Pancreas (tissue), 10 donors: ENCODE results near the gene PDE3B. TPM values are rescaled to one million over a fixed set of nuclear protein-coding genes. Genes with fewer than 3 reads are reported as not detected.
A peak's percentile ranks its signal among the peaks of the same experiment; 100 is the strongest.
"Not testable (repeated sequence)": the region's sequence is repeated elsewhere in the genome, so short reads cannot be mapped to it uniquely, and the experiment has no call there.

Source experiments
- ATAC-seq, 4 donors: fragments of 200-7000 bp; cut with Tn5 transposase; one replicate each; pipeline versions ENCODE4 v1.8.0 to v1.9.1; 2020; ENCODE audit warnings: mild to moderate bottlenecking in 4 of 4, moderate library complexity in 4 of 4
- DNase-seq, 6 donors: peaks; one replicate each; pipeline ENCODE4 v3.0.0-alpha.2; 2020
- FAIRE-seq: peaks from 2 replicates; lab custom pipeline; 2012; peaks lifted over from hg19 to GRCh38; lab: Jason Lieb, UNC
- H3K27ac ChIP-seq, 4 donors: fragments of 200-600 bp; sonication (generic); 1 replicate in 3 of 4; 2 replicates in 1 of 4; pipeline versions ENCODE4 v1.5.0 to v1.8.0; 2020
- H3K27me3 ChIP-seq, 4 donors: fragments of 200-600 bp; one replicate each; pipeline ENCODE4 v1.8.0; 2021
- H3K36me3 ChIP-seq, 3 donors: fragments of 200-600 bp; sonication (generic) in 1 of 3; one replicate each; pipeline versions ENCODE4 v1.5.0 to v1.8.0; 2020 to 2021
- H3K4me1 ChIP-seq, 3 donors: fragments of 200-600 bp; one replicate each; pipeline ENCODE4 v1.8.0; 2021
- H3K4me3 ChIP-seq, 4 donors: fragments of 200-600 bp; sonication (generic) in 2 of 4; one replicate each; pipeline versions ENCODE4 v1.5.0 to v1.8.0; 2020 to 2021
- H3K9me3 ChIP-seq, 4 donors: fragments of 200-600 bp; one replicate each; pipeline ENCODE4 v1.8.0; 2021
- CTCF ChIP-seq, 4 donors: fragments of 200-600 bp; sonication (generic) in 3 of 4; IDR thresholded peaks; one replicate each; pipeline versions ENCODE4 v1.5.0 to v1.8.0; 2021; ENCODE audit warnings: antibody characterized with exemption in 4 of 4
- WGBS, 2 donors: extraction: QIAGEN DNeasy Blood & Tissue Kit; methylation state at CpG; one replicate each; pipeline ENCODE4 v1.1.7; 2013; 5-methylcytosine and 5-hydroxymethylcytosine counted together
- intact Hi-C, 3 donors: fragments of 100-400 bp; cut with DNase I; formaldehyde crosslinking; loops; one replicate each; pipeline versions ENCODE4 v1.11.1 to v1.14.2; 2022
- polyA plus RNA-seq, 2 donors: library from polyadenylated mRNA; stranded (reverse); fragments of 200-250 nt; gene quantifications; one replicate each; pipeline ENCODE4 v1.2.3, GENCODE V29; 2013
- total RNA-seq, 6 donors: library from RNA; stranded (reverse); fragmentation: NEBNext Ultra II Directional in 4 of 6; extraction: Animal tissue kit (Norgen Biotek cat#: 25700) in 4 of 6; gene quantifications; one replicate each; pipeline versions ENCODE4 v1.2.1 to v1.2.4, GENCODE V29; 2021 to 2023
- donor health status: healthy with polysubstance abuse.
- donor health status: DM: no; HTN: no; CAD: no; lungs with moderate emphysema.
- donor health status: DM: no; HTN: no; CAD: no.
- donor health status: control.
- donor health status: control.
- donor health status: Bipolar disorder and iron deficiency.
- donor health status: DM: yes; HTN: yes; CAD: no.
- donor health status: DM: no; HTN: no; CAD: no.
- donor health status: DM: no; HTN: no; CAD: no.
- donor health status: DM: yes; HTN: yes; CAD: no.

The PDE3B gene
- total and polyA plus RNA-seq, 8 donors = 5.1 to 14.1 (median 9.6) TPM

DNA sequence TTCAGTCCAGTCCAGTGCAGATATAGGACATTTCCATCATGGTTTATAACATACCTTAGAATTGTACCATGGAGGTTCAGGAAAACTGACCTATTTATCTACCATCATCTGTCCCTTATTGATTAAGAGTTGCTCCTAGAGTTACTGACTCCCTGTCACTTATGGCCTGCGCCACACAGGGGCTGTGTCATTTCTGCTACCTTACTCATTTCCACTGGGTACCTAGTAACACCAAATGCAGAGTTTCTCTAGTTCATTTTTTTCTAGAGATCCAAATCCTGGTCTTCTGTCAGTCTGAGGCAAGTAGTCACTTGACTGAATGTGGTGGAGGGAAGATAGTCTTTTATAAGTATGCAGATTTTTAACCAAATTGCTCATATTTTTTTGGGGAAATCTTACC is 59.2 kb downstream of the PDE3B start:
- Histone ChIP-seq H3K27ac (no peak overlapping the region), H3K27me3 (no peaks in the 10 kb centered on the region), H3K36me3 (no peaks in the 10 kb centered on the region), H3K9me3 (no peaks in the 10 kb centered on the region), H3K4me3 (no peak overlapping the region), H3K4me1 (peaks cover 0 to 3% (median 0%) of the 10 kb centered on the region in 3 donors)
- intact Hi-C loops = no loop called here
- ATAC-seq (peak in 1 of 4 donors; percentile 28), FAIRE-seq (no peak), DNase-seq (no peak)
- TF ChIP-seq CTCF (IDR thresholded peaks at IDR 0.05) = no peak
- WGBS, 2 donors = 94 to 95% methylated on average over 1 of the region's 1 CpG

- FAIRE-seq = no peak
- no peaks in the 10 kb centered on the region for H3K9me3 ChIP-seq
- no peak overlapping the region for H3K27ac ChIP-seq
- no peaks in the 10 kb centered on the region for H3K36me3 ChIP-seq
- intact Hi-C loops = no loop called here
- no peaks in the 10 kb centered on the region for H3K27me3 ChIP-seq
- 96 to 100% methylated on average over 1 of the region's 1 CpG for WGBS, 2 donors
- H3K4me3 ChIP-seq = no peak overlapping the region
- DNase-seq = no peak
- no peak for TF ChIP-seq CTCF (IDR thresholded peaks at IDR 0.05)
- ATAC-seq = no peak
- peaks cover 0 to under 1% (median 0%) of the 10 kb centered on the region in 3 donors for H3K4me1 ChIP-seq
Observed at GRCh38 chr11:14703731-14704130, 60.1 kb downstream of the PDE3B start.

- FAIRE-seq (no peak), ATAC-seq (no peak)
- WGBS, 2 donors = 86 to 98% methylated on average over 2 of the region's 2 CpGs
Observed at GRCh38 chr11:14705067-14705466, 61.5 kb downstream of the PDE3B start.

DNA sequence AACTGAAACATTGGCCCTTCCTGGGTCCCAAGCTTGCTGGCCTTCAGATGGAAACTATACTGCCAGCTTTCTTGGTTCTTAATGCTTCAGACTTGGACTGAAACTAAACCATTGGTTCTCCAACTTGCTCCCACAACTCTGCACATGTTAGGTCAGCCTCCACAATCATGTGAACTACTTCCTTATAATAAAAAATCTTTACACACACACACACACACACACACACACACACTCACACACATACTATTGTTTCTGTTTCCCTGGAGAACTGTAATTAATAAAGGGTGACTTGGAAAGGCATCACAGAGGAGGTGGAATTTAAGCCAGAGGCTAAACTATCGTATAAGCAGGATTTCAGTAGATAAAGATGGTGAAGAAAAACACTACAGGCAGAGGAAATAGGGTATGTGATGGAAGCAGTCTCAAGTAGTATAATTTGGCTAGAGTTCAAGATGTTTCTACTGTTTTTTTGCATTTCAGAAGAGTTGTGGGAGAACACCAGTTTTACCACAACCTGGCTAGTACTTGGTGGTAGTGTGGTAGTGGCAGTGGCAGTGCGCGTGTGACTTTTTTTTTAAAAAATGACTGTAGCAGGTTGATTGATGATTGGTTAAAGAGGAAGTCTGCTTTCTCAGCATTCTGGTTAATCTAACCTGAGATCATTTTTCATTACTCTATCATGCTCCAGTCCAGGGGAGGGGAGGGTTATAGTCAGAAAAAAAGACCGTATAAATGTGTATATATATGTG is 70.1 kb downstream of the PDE3B start:
- H3K36me3 ChIP-seq = no peaks in the 10 kb centered on the region
- 52 to 62% methylated on average over 4 of the region's 4 CpGs for WGBS, 2 donors
- no peak overlapping the region for H3K27ac ChIP-seq
- ATAC-seq (peak in 2 of 4 donors; percentile 30 to 42), FAIRE-seq (no peak), DNase-seq (no peak)
- no peak for TF ChIP-seq CTCF (IDR thresholded peaks at IDR 0.05)
- H3K4me3 ChIP-seq = no peak overlapping the region
- no peaks in the 10 kb centered on the region for H3K9me3 ChIP-seq
- no peaks in the 10 kb centered on the region for H3K4me1 ChIP-seq
- intact Hi-C loops = no loop called here
- H3K27me3 ChIP-seq = no peaks in the 10 kb centered on the region

More at GRCh38 chr11:14705067-14705466, 61.5 kb downstream of the PDE3B start:
- intact Hi-C loops = no loop called here
- TF ChIP-seq CTCF (IDR thresholded peaks at IDR 0.05) = no peak
- Histone ChIP-seq H3K9me3 (no peaks in the 10 kb centered on the region), H3K27me3 (no peaks in the 10 kb centered on the region), H3K27ac (no peak overlapping the region), H3K4me1 (no peaks in the 10 kb centered on the region), H3K4me3 (no peak overlapping the region), H3K36me3 (no peaks in the 10 kb centered on the region)
- no peak for DNase-seq

DNA sequence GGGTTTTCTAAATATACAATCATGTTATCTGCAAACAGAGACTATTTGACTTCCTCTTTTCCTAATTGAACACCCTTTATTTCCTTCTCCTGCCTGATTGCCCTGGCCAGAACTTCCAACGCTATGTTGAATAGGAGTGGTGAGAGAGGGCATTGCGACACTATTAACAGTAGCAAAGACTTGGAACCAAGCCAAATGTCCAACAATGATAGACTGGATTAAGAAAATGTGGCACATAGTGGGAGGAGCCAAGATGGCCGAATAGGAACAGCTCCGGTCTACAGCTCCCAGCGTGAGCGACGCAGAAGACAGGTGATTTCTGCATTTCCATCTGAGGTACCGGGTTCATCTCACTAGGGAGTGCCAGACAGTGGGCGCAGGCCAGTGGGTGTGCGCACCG is 72.1 kb downstream of the PDE3B start:
- H3K9me3 ChIP-seq, intact Hi-C loops, DNase-seq, H3K4me1 ChIP-seq, H3K36me3 ChIP-seq, H3K27me3 ChIP-seq, H3K4me3 ChIP-seq, ATAC-seq, FAIRE-seq, H3K27ac ChIP-seq: not testable (repeated sequence)
- 88 to 89% methylated on average over 7 of the region's 11 CpGs for WGBS, 2 donors
